Eye (tissue), 1 donor: ENCODE results near the gene NT5C1B.
A peak's percentile ranks its signal among the peaks of the same experiment; 100 is the strongest.

Experiments
- DNase-seq: peaks from one replicate; pipeline ENCODE4 v3.0.0-alpha.2; 2015

The NT5C1B gene

DNA sequence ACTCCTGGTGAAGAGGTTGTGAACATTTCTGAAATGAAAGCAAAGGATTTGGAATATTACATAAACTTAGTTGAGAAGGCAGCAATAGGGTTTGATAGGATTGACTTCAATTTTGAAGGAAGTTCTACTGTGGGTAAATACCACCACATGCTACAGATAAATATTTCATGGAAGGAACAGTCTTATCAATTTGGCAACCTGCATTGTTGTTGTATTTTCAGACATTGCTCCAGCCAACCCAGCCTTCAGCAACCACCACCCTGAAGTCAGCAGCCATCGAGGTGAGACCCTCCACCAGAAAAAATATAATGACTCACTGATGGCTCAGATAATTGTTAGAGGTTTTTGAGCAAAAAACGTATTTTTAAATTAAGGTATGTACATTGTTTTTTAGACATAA, 38.9 kb downstream of the NT5C1B start:
- no peak for DNase-seq

DNA sequence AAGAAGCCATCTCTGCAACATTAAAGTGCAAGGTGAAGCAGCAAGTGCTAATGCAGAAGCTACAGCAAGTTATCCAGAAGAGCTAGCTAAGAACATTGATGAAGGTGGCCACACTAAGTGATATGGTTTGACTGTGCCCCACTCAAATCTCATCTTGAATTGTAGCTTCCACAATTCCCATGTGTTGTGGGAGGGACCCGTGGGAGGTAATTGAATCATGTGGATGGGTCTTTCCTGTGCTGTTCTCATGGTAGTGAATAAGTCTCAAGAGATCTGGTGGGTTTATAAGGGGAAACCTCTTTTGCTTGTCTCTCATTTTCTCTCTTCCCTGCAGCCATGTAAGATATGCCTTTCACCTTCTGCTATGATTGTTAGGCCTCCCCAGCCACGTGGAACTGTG, 40.3 kb downstream of the NT5C1B start:
- no peak for DNase-seq

GRCh38 chr2:18548621-18549020, 40.7 kb downstream of the NT5C1B start:
- no peak for DNase-seq

GRCh38 chr2:18546567-18546966, 42.8 kb downstream of the NT5C1B start:
- DNase-seq = peak; percentile 15

- DNase-seq = no peak
Measured at GRCh38 chr2:18545384-18545783, 44.0 kb downstream of the NT5C1B start.

DNA sequence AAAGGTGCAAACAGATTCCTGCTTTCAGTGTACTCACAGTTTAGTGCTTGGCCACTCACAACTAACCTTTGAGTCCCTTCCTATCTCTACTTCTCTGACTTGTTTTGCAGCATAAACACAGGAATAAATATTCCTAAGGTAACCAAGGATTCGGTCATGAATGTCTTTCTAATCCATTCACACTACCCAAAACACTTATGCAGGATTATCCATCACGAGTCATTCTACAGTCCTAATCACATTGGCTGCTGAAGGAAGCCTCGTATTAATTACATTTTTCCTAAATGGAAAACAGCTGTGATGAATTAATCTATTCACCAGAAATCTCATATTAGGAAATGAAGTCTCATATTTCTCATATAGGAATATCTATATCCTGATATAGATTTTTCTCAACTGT, 45.2 kb downstream of the NT5C1B start:
- no peak for DNase-seq

- DNase-seq = no peak
Measured at GRCh38 chr2:18540872-18541271, 48.5 kb downstream of the NT5C1B start.

GRCh38 chr2:18536697-18537096, 52.7 kb downstream of the NT5C1B start:
- DNase-seq = no peak

GRCh38 chr2:18536100-18536499, 53.3 kb downstream of the NT5C1B start:
- DNase-seq = no peak

DNA sequence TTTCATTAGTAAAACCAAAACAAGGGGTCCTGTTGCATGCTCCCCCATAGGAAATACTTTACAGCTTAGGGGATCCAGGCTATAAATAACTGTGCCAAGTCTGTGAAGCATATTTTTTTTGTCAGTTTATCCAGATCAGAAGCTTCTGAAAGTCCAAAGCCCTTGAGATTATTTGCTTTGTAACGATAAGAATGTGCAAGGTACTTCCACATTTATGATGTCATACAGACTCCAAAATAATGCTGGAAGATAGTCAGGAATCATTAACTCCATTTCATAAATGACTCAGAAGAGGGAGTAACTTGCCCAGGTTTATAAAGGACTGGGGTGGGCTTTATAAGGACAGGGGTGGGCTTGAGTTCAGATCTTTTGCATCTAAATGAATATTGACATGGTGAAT, 58.2 kb downstream of the NT5C1B start:
- DNase-seq = no peak

- DNase-seq = no peak
Measured at GRCh38 chr2:18527822-18528221, 61.5 kb downstream of the NT5C1B start.

DNA sequence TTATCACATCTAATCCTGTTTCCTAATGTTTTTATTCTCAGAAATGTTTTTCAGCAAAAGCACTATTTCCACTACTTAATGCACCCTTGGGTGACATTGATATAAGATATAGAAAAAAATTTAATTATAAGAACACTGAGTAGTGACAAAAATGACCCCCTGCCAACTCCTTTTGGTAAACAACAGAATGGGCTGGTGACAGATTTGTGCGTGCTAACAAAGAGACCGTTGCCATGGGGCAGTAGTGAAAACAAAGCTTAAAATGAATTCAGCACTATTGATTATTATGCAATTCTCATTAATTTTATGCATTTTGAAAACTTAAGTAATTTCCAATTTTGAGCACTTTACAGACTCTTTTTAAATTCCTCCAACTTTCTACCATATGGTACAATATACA, 62.0 kb downstream of the NT5C1B start:
- no peak for DNase-seq

DNA sequence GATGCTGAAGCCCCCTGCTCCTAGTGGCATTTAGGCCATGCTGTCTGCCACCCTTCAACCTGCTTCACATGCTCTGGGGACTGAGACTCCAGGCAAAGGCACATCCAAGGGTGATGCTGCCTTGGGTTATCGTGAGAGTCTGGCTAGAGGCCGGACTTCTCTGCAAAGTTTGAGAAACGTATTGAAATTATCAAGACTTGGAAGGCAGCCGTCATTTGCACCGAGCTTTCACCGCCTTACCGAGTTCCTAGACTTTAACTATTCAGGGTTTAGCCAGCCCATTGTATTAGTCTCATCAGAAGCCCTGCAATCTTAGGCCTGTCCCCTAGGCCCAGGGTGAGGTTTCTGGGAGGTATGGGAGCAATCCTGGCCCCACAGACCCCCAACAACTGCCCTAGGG, 62.9 kb downstream of the NT5C1B start:
- DNase-seq = no peak

DNA sequence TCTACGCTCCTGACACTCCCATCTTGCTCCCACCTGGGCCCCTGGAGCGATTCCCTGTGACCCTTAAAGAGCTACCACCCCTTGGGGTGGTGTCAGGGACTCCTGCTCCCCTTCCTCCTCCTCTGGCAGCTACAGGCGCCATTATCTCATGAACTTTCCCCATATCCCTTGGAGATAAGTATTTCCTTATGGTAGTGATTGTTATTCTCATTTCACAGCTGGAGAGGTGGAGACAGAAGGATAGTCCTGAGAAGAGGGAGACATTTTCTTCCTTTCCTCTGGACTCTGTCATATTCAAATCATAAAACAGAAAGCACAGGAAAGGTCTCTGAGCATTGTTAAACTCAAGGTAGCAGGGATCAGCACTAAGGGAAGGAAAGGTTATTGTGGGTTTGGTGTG, 63.5 kb downstream of the NT5C1B start:
- DNase-seq = no peak

DNA sequence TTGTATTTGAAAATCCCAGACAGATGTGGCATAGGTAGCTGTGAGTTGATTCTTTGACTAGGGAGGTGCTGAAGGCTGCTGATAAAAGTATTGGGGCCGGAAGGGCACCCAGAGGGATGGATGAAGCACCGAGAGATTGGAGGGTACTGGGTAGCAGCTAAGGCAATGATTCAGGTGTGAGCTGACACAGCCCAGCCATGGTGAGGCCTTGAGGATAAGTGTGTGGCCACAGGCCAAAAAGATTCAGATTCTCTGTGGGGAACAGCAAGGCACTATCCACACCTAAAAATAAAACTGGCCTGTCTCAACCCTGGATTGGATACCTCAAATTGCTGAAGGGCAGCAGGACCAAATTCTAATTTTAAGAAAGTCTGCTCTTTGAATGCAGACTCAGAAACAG, 64.1 kb downstream of the NT5C1B start:
- DNase-seq = no peak

DNA sequence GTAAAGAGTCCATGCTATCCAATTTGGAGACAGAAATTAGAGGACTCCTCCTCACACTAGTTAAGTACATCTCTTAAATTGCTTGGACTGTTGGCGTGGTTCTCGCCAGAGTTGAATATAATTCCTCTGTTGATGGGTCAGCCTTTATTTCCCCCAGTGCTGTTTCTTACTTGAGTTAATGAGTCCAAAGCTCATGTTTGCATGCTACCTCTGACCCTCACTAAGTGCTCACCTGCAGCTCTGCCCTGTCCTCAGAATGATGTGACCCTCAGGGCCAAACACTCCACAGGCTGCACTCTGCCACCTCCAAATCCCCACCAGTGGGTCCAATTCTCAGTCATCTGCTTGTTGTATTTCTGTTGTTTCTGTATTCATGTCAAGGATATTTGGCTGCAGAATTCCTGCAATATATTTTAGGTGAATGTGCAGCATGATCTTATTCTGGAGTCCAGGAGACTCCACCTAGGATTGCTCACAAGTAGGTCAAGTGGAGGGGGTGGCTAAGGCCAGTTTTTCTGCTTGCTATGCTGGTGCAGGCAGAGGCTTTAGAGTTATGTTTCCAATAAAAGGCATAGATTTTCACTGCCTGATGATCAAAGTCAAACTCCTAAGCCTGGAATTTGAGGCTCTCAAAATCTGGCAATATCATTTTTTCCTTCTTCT, 66.8 kb downstream of the NT5C1B start:
- DNase-seq = no peak

DNA sequence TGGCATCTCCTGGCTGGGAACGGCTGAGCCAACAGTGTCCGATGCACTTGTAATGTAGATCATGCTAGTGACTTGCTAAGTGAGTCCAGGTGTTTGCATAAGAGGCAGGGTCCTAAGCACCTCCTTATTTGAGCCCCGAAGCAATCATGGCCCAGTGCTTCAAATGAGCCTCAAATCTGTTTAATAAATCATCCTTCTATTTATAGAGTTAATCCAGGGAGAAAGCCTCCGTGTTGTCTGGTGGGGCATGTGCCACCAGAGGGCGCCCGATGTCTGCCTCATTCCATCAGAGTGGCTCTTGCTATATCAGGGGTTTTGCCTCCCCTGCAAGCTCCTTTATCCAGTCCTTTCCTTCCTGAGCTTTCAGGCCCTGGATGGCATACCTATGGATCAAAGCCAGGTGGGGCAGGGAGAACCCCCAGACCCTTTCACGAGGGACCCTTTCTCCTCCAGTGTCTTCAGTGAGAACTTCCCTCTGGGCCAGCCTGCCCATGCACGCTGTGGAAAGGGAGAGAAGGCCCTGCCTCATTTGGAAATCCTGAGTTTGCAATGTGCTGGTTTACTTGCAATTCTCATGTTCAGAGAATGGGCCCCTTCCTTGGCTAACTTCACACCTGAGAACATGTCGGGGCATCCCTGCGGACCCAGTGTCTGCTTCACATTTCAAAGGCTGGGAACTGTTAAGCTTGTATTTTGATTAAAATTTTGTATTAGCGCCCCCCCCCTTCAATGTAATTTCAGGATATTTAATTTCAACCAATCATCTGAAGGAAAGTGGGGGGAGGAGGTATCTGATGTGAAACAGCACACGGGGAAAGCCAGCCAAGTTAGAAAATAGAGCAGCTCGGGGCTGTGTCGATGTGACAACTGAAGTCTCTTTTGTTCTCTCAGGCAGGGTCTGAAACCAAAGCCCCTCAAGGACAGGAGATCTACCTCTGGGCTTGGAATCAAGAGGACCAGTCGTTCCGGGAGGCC, 68.6 kb downstream of the NT5C1B start:
- peak; percentile 95 for DNase-seq

DNA sequence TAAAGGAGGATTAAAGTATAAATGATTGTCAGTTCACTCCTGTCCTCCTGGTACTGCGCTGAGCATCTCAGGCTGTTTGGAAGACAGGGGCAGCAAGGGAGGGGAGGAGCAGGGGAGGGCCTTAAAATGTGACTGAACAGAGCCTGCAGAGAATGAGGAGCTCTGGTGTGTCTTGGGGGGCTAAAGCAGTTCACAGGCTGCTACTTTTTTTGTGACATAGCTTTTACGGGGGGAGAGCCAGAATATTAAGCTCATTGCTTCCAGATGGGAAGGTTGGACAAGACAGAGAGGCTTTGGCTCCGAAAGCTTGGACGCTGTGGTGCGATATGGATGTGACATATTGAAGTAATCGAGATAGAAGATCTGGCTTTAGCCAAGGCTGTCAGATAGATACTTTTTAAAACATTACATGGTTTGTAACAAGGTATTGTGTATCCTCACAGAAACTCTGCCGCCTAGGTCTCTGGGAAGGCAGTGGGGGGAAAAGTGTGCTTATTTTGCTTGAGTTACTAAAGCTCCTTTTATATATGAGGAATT, 69.4 kb downstream of the NT5C1B start:
- peak; percentile 80 for DNase-seq

- DNase-seq = no peak
Measured at GRCh38 chr2:18518116-18519111, 71.0 kb downstream of the NT5C1B start.

DNA sequence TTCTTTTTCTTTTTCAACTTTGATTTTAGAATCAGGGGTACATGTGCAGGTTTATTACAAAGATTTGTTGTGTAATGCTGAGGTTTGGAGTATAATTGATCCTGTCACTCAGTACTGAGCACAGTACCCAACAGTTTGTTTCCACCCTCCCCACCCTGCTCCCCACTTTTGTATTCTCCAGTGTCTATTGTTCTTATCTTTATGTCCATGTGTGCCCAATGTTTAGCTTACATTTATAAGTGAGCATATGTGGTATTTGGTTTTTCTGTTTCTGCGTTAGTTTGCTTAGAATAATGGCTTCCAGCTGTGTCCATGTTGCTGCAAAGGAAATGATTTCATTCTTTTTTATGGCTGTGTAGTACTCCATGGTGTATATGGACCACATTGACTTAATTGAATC, 72.0 kb downstream of the NT5C1B start:
- no peak for DNase-seq

DNA sequence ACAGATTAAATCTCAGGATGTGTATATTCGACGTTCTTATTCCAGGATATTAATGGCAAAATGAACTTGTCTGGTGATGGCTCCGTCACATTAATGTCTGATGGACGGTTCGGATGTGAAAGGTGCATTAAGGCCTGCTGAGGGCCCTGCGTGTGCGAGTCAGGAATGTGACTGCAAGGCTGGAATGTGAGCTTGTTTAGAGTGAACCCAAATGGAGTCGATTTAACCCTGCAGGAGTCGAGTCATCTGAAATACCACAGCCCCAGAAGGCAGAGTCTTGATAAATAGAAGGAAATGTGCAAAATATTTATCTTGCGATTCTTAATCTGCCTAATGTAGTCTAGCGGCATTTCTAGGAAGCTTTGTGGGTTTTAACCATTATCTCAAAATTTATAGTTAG, 73.3 kb downstream of the NT5C1B start:
- peak; percentile 32 for DNase-seq
